HepG2 (cell line): ENCODE measurements around the gene CPXM1. TPM values are rescaled to one million over a fixed set of nuclear protein-coding genes. Genes with fewer than 3 reads are reported as not detected.

Experiments used
- ELF3 ChIP-seq: IDR thresholded peaks from 2 replicates; pipeline ENCODE4 v1.6.1; 2016; ENCODE audit warnings: missing genetic modification reagents, missing compliant biosample characterization
- FOXP1 ChIP-seq, 2 experiments: fragments of 450-650 bp in 1 of 2; IDR thresholded peaks; 2 replicates each; pipeline ENCODE4 v1.6.1; 2017 to 2018; ENCODE audit warnings: antibody characterized with exemption in 1 of 2
- HINFP ChIP-seq: sonication (generic); formaldehyde crosslinking; IDR thresholded peaks from 2 replicates; pipeline ENCODE4 v1.4.0; 2020; ENCODE audit warnings: low read depth, mild to moderate bottlenecking, missing genetic modification reagents
- HNF4G ChIP-seq, 2 experiments: sonication (generic) in 1 of 2; formaldehyde crosslinking in 1 of 2; IDR thresholded peaks; 2 replicates each; pipeline versions ENCODE4 v1.4.0 to v1.6.1; 2011 to 2020; ENCODE audit warnings: borderline replicate concordance in 2 of 2, low read depth in 2 of 2, mild to moderate bottlenecking in 2 of 2, low read length in 1 of 2, missing genetic modification reagents in 1 of 2, moderate library complexity in 1 of 2
- KDM1A ChIP-seq: IDR thresholded peaks from 2 replicates; pipeline ENCODE4 v1.6.1; 2016; ENCODE audit warnings: missing compliant biosample characterization
- MED8 ChIP-seq: sonication (generic); formaldehyde crosslinking; IDR thresholded peaks from 2 replicates; pipeline ENCODE4 v1.8.1; 2023; ENCODE audit warnings: mild to moderate bottlenecking, missing genetic modification reagents; ENCODE audit not compliant: insufficient replicate concordance
- PHF20 ChIP-seq: sonication (generic); formaldehyde crosslinking; IDR thresholded peaks from 2 replicates; pipeline ENCODE4 v1.5.0; 2020; ENCODE audit warnings: mild to moderate bottlenecking, missing genetic modification reagents
- PHF8 ChIP-seq: sonication (generic); formaldehyde crosslinking; IDR thresholded peaks from 2 replicates; pipeline ENCODE4 v1.5.0; 2020; ENCODE audit warnings: missing genetic modification reagents
- PRDM4 ChIP-seq: sonication (generic); formaldehyde crosslinking; IDR thresholded peaks from 2 replicates; pipeline ENCODE4 v1.9.0; 2021; ENCODE audit warnings: missing genetic modification reagents, borderline replicate concordance
- SNAPC2 ChIP-seq: sonication (generic); formaldehyde crosslinking; IDR thresholded peaks from 2 replicates; pipeline ENCODE4 v1.8.1; 2022; ENCODE audit warnings: mild to moderate bottlenecking, missing genetic modification reagents
- SRSF4 ChIP-seq: fragments of 200-400 bp; formaldehyde crosslinking; IDR thresholded peaks from one replicate; pipeline ENCODE4 v1.6.1; 2018; ENCODE audit warnings: mild to moderate bottlenecking, low read depth, low read length, moderate library complexity; ENCODE audit not compliant: poor library complexity, severe bottlenecking
- THAP9 ChIP-seq: sonication (generic); formaldehyde crosslinking; IDR thresholded peaks from 2 replicates; pipeline ENCODE4; 2020; ENCODE audit warnings: missing genetic modification reagents, mild to moderate bottlenecking, borderline replicate concordance
- ZBED4 ChIP-seq: sonication (generic); formaldehyde crosslinking; IDR thresholded peaks from 2 replicates; pipeline ENCODE4 v1.4.0; 2020; ENCODE audit warnings: missing genetic modification reagents, borderline replicate concordance
- ZBTB42 ChIP-seq: sonication (generic); formaldehyde crosslinking; IDR thresholded peaks from 2 replicates; pipeline ENCODE4 v1.5.0; 2020; ENCODE audit warnings: mild to moderate bottlenecking, missing genetic modification reagents
- ZNF274 ChIP-seq: sonication (generic); formaldehyde crosslinking; IDR thresholded peaks from 2 replicates; pipeline ENCODE4 v1.5.1; 2020; ENCODE audit warnings: mild to moderate bottlenecking, missing genetic modification reagents
- ZNF431 ChIP-seq: sonication (generic); formaldehyde crosslinking; IDR thresholded peaks from 2 replicates; pipeline ENCODE4 v1.9.0; 2022; ENCODE audit warnings: missing genetic modification reagents, low read depth, mild to moderate bottlenecking, borderline replicate concordance
- ZNF737 ChIP-seq: sonication (generic); formaldehyde crosslinking; IDR thresholded peaks from 2 replicates; pipeline ENCODE4 v1.5.0; 2020; ENCODE audit warnings: missing genetic modification reagents, mild to moderate bottlenecking, borderline replicate concordance
- polyA plus RNA-seq, 8 experiments: library from polyadenylated mRNA; depleted of rRNA in 3 of 8; stranded (reverse) in 7 of 8; unstranded in 1 of 8; fragments of >200 nt; fragmentation: Illumina TruSeq in 4 of 8; extraction: Trizol in 4 of 8; gene quantifications; 2 replicates each; pipeline versions ENCODE4 v1.2.1 to v1.2.3, GENCODE V29; 2011 to 2016; ENCODE audit warnings: low read depth in 4 of 8, missing spikeins in 1 of 8, mixed read lengths in 1 of 8; ENCODE audit not compliant: insufficient read depth in 1 of 8
- total RNA-seq, 5 experiments: library from RNA; depleted of rRNA; stranded (reverse); fragments of >200 nt; fragmentation: Illumina TruSeq; extraction: Trizol; gene quantifications; 2 replicates each; pipeline ENCODE4 v1.2.3, GENCODE V29; 2016; ENCODE audit warnings: low read depth in 1 of 5

CPXM1 gene
- total and polyA plus RNA-seq, 2 of the 13 experiments (the other 11 are each of a cell fraction or from before 2014, with no cell fraction given) = 0.07 TPM; not detected in 1

DNA sequence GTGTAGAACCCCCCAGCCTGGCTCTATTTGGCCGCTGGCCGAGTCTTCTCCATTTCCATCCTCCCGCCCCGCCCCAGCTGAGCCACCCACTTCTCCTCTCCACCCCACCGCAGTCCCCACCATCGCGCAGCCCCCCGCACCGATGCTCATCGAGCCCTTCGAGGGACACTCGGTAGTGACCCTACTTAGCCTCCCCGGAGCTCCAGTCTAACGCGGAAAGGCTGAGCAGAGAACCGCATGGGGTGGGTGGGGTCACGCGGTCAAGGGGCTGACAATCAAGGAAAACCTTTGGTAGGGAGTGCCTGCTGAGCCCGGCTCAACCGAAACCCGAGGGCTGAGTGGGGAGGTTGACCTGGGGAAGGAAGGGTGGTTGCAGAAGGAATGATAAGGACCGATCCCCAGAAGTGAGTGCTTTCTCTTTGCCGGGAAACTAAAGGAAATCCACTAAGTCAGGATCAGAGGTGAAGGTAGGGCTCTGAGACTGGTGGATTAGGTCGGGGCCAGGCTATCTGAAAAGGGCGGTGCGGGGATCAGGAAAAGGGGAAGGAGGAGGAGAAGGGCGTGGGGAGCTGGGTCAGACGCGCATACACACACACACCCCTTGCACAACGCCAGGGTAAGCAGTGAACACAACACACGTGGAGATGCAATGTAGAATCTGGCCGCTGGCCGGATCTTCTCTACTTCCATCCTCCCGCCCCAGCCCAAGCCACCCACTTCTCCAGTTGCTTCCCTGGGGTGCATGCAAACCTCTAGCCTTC is 49.8 kb downstream of the CPXM1 start (continued):
- no peak for TF ChIP-seq PRDM4 (CRISPR knock-in tag)
- TF ChIP-seq PHF20 = no peak
- TF ChIP-seq ZNF737 (CRISPR knock-in tag) = no peak
- TF ChIP-seq ZBED4 (CRISPR knock-in tag) = no peak
- TF ChIP-seq KDM1A = no peak
- TF ChIP-seq HINFP (CRISPR knock-in tag) = no peak
- TF ChIP-seq SNAPC2 (CRISPR knock-in tag) = no peak
- peak; percentile 49; the same call in 1 of the 2 replicates for TF ChIP-seq ZNF274 (CRISPR knock-in tag)
- no peak for TF ChIP-seq HNF4G (IDR thresholded peaks at IDR 0.05; ENCODE audit: borderline replicate concordance, low read depth, low read length)
- 0 out of 2 replicates have a peak, but pooled peaks have one; percentile 22 for TF ChIP-seq HNF4G (CRISPR knock-in tag; IDR thresholded peaks at IDR 0.05; ENCODE audit: borderline replicate concordance, low read depth)
- TF ChIP-seq ELF3 (CRISPR knock-in tag) = no peak
- TF ChIP-seq ZBTB42 (CRISPR knock-in tag) = no peak
- no peak for TF ChIP-seq PHF8 (CRISPR knock-in tag)
- 0 out of 2 replicates have a peak, but pooled peaks have one; percentile 45 for TF ChIP-seq THAP9
- TF ChIP-seq SRSF4 = no peak
- no peak for TF ChIP-seq ZNF431 (CRISPR knock-in tag)
- no peak for TF ChIP-seq FOXP1 (IDR thresholded peaks at IDR 0.05)
- no peak for TF ChIP-seq FOXP1 (CRISPR knock-in tag; IDR thresholded peaks at IDR 0.05)
- TF ChIP-seq MED8 (CRISPR knock-in tag) = no peak
